PC-3 (cell line): ENCODE data around the gene PLA2G2C. TPM values are rescaled to one million over a fixed set of nuclear protein-coding genes. Genes with fewer than 3 reads are reported as not detected.
A peak's percentile ranks its signal among the peaks of the same experiment; 100 is the strongest.

Source experiments
- ATAC-seq: fragments of 200-7000 bp; cut with Tn5 transposase; 2 replicates; pipeline ENCODE4 v1.9.1; 2020; ENCODE audit warnings: mild to moderate bottlenecking, moderate library complexity
- BruUV-seq: library from RNA; stranded (reverse); fragments of 400-500 nt; replicated peaks from 2 replicates; lab custom pipeline; 2021; lab: Mats Ljungman, UMichigan
- CTCF ChIA-PET: fragments of 300-600 bp; sonication (Branson Sonifier 250); formaldehyde crosslinking; loops from one replicate; lab custom pipeline; 2022; ENCODE audit warnings: antibody characterized with exemption; lab: Charles Lee
- POLR2A ChIA-PET: fragments of 300-600 bp; sonication (Branson Sonifier 250); formaldehyde crosslinking; loops from one replicate; lab custom pipeline; 2022; ENCODE audit warnings: antibody characterized with exemption; ENCODE audit not compliant: unreplicated experiment; lab: Charles Lee
- DNase-seq: peaks from one replicate; pipeline ENCODE4 v3.0.0-alpha.2; 2015
- H2AFZ ChIP-seq: fragments of 300-600 bp; sonication (generic); 2 replicates; pipeline ENCODE4 v1.6.0; 2016; ENCODE audit warnings: antibody characterized with exemption, low read length
- H3F3A ChIP-seq: fragments of 300-600 bp; sonication (generic); one replicate; pipeline ENCODE4 v1.6.0; 2017; ENCODE audit warnings: antibody characterized with exemption, low read length, control low read depth, mild to moderate bottlenecking; ENCODE audit not compliant: unreplicated experiment
- H3K27ac ChIP-seq: fragments of 300-600 bp; sonication (generic); 2 replicates; pipeline ENCODE4 v1.5.1; 2016; ENCODE audit warnings: mild to moderate bottlenecking, low read length
- H3K27me3 ChIP-seq: fragments of 300-600 bp; sonication (generic); 2 replicates; pipeline ENCODE4 v1.6.1; 2016; ENCODE audit warnings: low read length, mixed read lengths
- H3K36me3 ChIP-seq: fragments of 300-600 bp; sonication (generic); 2 replicates; pipeline ENCODE4 v1.6.1; 2016; ENCODE audit warnings: low read depth, mixed run types, low read length, mixed read lengths
- H3K4me1 ChIP-seq: fragments of 300-600 bp; sonication (generic); 2 replicates; pipeline ENCODE4 v1.5.1; 2016; ENCODE audit warnings: low read length; ENCODE audit not compliant: insufficient read depth
- H3K4me2 ChIP-seq: fragments of 300-600 bp; sonication (generic); 2 replicates; pipeline ENCODE4 v1.6.0; 2016; ENCODE audit warnings: low read length
- H3K4me3 ChIP-seq: fragments of 300-600 bp; sonication (generic); 2 replicates; pipeline ENCODE4 v1.5.1; 2016; ENCODE audit warnings: mild to moderate bottlenecking, low read length, mixed read lengths
- H3K79me2 ChIP-seq: fragments of 300-600 bp; sonication (generic); 2 replicates; pipeline ENCODE4 v1.6.1; 2017; ENCODE audit warnings: low read length, mixed read lengths
- H3K9ac ChIP-seq: fragments of 300-600 bp; sonication (generic); 2 replicates; pipeline ENCODE4 v1.6.0; 2016; ENCODE audit warnings: mild to moderate bottlenecking, low read length
- H3K9me2 ChIP-seq: fragments of 300-600 bp; sonication (generic); replicated peaks from 2 replicates; pipeline ENCODE4 v1.6.1; 2016; ENCODE audit warnings: mixed run types, low read length, mixed read lengths
- H3K9me3 ChIP-seq: fragments of 300-600 bp; sonication (generic); 2 replicates; pipeline ENCODE4 v1.6.1; 2016; ENCODE audit warnings: low read length, mixed read lengths
- H4K20me1 ChIP-seq: fragments of 300-600 bp; sonication (generic); 2 replicates; pipeline ENCODE4 v1.6.1; 2016; ENCODE audit warnings: low read length, mixed read lengths
- EZH2 ChIP-seq: fragments of 300-600 bp; sonication (generic); IDR thresholded peaks from one replicate; pipeline ENCODE4 v1.6.1; 2017; ENCODE audit warnings: antibody characterized with exemption, mild to moderate bottlenecking, low read length; ENCODE audit not compliant: unreplicated experiment
- EZH2phosphoT487 ChIP-seq: fragments of 300-600 bp; sonication (generic); IDR thresholded peaks from 2 replicates; pipeline ENCODE4 v1.6.1; 2018; ENCODE audit warnings: mild to moderate bottlenecking, antibody characterized with exemption, low read length, borderline replicate concordance
- intact Hi-C: fragments of 100-400 bp; cut with micrococcal nuclease; formaldehyde crosslinking; loops from 2 replicates; pipeline ENCODE4 v1.9.0; 2023
- total RNA-seq: library from RNA; depleted of rRNA; stranded (reverse); fragments of >200 nt; gene quantifications from 2 replicates; pipeline ENCODE4 v1.2.3, GENCODE V29; 2014
- TF ChIP-seq, protein P1 (sequence below): fragments of 300-600 bp; sonication (generic); conservative IDR thresholded peaks from 2 replicates; pipeline ENCODE4 v1.5.1; 2017; ENCODE audit warnings: antibody characterized with exemption, low read depth, mild to moderate bottlenecking, low read length

PLA2G2C gene
- total RNA-seq, 1 experiment from 2014 or later = not detected

DNA sequence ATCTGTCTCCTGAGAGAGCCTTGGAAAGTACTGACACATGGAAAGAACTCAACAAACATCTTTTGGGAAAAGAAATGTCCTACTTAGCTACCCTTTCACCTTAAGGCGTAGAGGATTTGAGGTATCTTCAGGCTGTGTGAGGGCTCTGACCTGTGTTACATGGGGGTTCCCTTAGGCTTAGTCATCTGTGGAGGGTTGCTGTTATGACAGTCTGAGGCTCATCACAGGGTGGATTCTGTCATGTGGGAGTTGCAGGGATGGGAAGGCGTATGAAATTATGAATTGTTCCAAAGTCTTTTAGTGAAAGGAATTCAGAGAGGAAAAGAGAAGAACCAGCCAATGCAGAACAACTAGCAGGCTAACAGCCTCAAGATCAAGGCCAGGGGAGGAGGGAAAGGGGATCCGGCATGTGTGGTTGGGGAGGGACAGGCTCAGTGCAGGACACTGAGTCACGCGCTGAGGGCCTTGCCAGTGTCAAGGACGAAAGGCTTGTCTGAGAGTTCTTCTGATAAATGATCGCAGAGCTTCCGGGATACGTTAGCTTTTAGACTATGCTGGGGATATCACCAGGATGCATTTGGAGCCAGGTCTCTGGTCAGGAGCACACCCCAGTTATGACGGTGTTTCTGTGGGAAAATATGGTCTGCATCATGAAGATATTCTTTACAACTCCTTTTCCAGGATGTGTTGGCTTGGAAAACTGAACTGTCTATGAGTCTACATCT is 24.6 kb upstream of the PLA2G2C start:
- H2AFZ ChIP-seq = no peak overlapping the region
- H3F3A ChIP-seq = peaks cover 8% of the 10 kb centered on the region
- peaks cover 57% of the 10 kb centered on the region for H3K4me1 ChIP-seq
- H3K4me2 ChIP-seq = peak overlapping the region; percentile 50
- H3K9ac ChIP-seq = peak overlapping the region; percentile 83
- intact Hi-C loops = loop anchor here (1.0 to 5.0 kb wide), 3 partner anchors 13 to 146 kb away; no protein-coding TSS in a partner anchor
- ChIA-PET CTCF (interaction anchor here (1.0 kb wide), 1 partner anchor 45 kb away, joined by 3 read pairs; no protein-coding TSS in a partner anchor), POLR2A (no interaction called here)
- H3K9me3 ChIP-seq = no peaks in the 10 kb centered on the region
- ATAC-seq (no peak), DNase-seq (no peak)
- no peaks in the 10 kb centered on the region for H3K27me3 ChIP-seq
- no peaks in the 10 kb centered on the region for H3K79me2 ChIP-seq
- H3K9me2 ChIP-seq = no peaks in the 10 kb centered on the region
- H4K20me1 ChIP-seq = no peaks in the 10 kb centered on the region
- no TSS peak for BruUV-seq
- no peaks in the 10 kb centered on the region for H3K36me3 ChIP-seq
- TF ChIP-seq, protein P1, sequence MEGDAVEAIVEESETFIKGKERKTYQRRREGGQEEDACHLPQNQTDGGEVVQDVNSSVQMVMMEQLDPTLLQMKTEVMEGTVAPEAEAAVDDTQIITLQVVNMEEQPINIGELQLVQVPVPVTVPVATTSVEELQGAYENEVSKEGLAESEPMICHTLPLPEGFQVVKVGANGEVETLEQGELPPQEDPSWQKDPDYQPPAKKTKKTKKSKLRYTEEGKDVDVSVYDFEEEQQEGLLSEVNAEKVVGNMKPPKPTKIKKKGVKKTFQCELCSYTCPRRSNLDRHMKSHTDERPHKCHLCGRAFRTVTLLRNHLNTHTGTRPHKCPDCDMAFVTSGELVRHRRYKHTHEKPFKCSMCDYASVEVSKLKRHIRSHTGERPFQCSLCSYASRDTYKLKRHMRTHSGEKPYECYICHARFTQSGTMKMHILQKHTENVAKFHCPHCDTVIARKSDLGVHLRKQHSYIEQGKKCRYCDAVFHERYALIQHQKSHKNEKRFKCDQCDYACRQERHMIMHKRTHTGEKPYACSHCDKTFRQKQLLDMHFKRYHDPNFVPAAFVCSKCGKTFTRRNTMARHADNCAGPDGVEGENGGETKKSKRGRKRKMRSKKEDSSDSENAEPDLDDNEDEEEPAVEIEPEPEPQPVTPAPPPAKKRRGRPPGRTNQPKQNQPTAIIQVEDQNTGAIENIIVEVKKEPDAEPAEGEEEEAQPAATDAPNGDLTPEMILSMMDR = no peak
- H3K27ac ChIP-seq = peak overlapping the region; percentile 99
- H3K4me3 ChIP-seq = no peak overlapping the region

GRCh38 chr1:20209471-20209870 is 23.2 kb upstream of the PLA2G2C start:
- peaks cover 57% of the 10 kb centered on the region for H3K4me1 ChIP-seq
- no peaks in the 10 kb centered on the region for H3K36me3 ChIP-seq
- no peak overlapping the region for H3K4me2 ChIP-seq
- H3K27me3 ChIP-seq = no peaks in the 10 kb centered on the region
- no peak for TF ChIP-seq EZH2phosphoT487
- TF ChIP-seq, protein P1 = no peak
- TF ChIP-seq EZH2 = no peak
- H3K9ac ChIP-seq = no peak overlapping the region; the same call in 1 of the 2 replicates
- ChIA-PET CTCF (interaction anchor here (1.0 kb wide), 1 partner anchor 44 kb away, joined by 3 read pairs; no protein-coding TSS in a partner anchor), POLR2A (interaction anchor here (0.6 kb wide), 1 partner anchor 449 kb away, joined by 5 read pairs; no protein-coding TSS in a partner anchor)
- DNase-seq (no peak), ATAC-seq (no peak)
- peak overlapping the region; percentile 99 for H3K27ac ChIP-seq
- H2AFZ ChIP-seq = no peak overlapping the region
- no peaks in the 10 kb centered on the region for H3K79me2 ChIP-seq
- peaks cover 8% of the 10 kb centered on the region for H3F3A ChIP-seq
- no TSS peak for BruUV-seq
- H3K9me2 ChIP-seq = no peaks in the 10 kb centered on the region
- no peaks in the 10 kb centered on the region for H3K9me3 ChIP-seq
- H3K4me3 ChIP-seq = no peak overlapping the region
- intact Hi-C loops = no loop called here
- H4K20me1 ChIP-seq = no peaks in the 10 kb centered on the region

DNA sequence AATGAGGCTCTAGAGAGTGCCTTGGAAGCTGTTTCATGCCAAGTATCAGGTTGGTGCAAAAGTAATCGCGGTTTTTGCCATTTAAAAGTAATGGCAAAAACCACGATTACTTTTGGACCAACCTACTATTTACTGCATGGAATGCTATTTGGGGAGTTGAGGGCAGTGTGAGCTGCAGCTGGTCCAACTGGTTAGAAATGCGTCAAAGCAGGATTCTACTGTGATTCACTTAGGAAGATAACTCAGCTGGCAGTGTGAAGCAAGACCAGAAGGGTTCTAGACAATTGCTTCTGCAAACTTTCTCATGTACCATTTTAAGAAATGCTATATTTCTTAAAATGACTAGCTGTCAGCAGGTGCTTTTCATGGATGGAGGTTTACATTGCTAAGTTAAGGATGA is 21.2 kb upstream of the PLA2G2C start:
- Histone ChIP-seq H3K27me3 (no peaks in the 10 kb centered on the region), H3K36me3 (no peaks in the 10 kb centered on the region), H4K20me1 (no peaks in the 10 kb centered on the region), H3K27ac (peak overlapping the region; percentile 93), H3K4me3 (no peak overlapping the region), H3K9me2 (no peaks in the 10 kb centered on the region), H2AFZ (no peak overlapping the region), H3K4me2 (peak overlapping the region; percentile 35), H3K4me1 (peaks cover 45% of the 10 kb centered on the region), H3K9me3 (no peaks in the 10 kb centered on the region), H3K9ac (peak overlapping the region; percentile 59), H3K79me2 (no peaks in the 10 kb centered on the region), H3F3A (peaks cover 8% of the 10 kb centered on the region)
- BruUV-seq = no TSS peak
- TF ChIP-seq, protein P1 = no peak
- TF ChIP-seq EZH2 (no peak), EZH2phosphoT487 (no peak)
- DNase-seq = peak; percentile 88
- POLR2A ChIA-PET = no interaction called here
- intact Hi-C loops = no loop called here
- CTCF ChIA-PET = no interaction called here
- ATAC-seq = peak; percentile 13; the same call in 1 of the 2 replicates
